Measurements from ENCODE around the gene FOXK2. TPM values are rescaled to one million over a fixed set of nuclear protein-coding genes. Genes with fewer than 3 reads are reported as not detected.

The FOXK2 gene
- total RNA-seq, 1 experiment from 2014 or later: 107 TPM

DNA sequence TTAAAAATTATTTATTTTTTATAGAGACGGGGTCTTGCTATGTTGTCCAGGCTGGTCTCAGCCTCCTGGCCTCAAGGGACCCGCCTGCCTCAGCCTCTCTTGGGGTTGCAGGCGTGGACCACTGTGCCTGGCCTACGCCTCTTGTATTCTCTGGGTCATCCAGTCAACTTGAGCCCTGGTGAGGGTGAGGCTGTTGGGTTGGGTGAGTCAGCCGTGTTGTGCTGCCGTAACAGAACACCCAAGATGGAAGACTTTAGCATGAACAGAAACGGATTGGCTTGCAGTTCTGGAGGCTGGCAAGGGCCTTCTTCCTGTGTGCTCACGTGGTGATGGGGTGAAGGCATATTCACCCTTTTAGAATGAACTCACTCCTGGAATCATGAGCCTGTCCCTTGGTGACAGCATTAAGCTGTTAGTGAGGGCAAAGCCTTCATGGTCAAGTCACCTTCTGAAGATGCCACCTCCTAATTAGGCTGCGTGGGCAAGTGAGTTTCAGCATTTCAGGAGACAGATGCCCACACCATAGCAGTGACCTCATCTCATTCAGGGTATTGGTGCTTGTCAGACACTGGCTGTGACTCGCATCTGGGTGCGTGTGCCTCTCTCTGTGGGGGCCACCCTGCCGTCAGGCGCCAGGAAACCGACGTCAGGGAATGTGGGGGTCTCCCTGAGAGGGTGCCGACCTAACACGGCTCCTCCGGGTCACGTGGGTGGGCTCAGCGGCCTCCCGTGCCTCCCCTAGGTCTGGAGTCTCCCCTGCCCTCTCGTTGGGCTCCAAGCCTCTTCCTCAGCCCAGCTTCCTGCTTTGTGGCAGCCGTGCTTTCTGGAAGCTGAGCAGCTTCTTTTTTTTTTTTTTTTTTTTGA is 79.0 kb downstream of the FOXK2 start:
- H3K27ac ChIP-seq (ENCODE audit: low read depth, low read length, poor library complexity, severe bottlenecking): peak overlapping the region; percentile 7
- peaks cover 5% of the 10 kb centered on the region for H3K4me1 ChIP-seq (ENCODE audit: insufficient read depth, low read length, poor library complexity, severe bottlenecking)
- intact Hi-C loops (cut with micrococcal nuclease; ENCODE audit: unreplicated experiment): no loop called here
- no TSS peak for BruUV-seq (replicated peaks)
- no peaks in the 10 kb centered on the region for H3K27me3 ChIP-seq (replicated peaks; ENCODE audit: insufficient read depth, low read depth, low read length, poor library complexity)
- DNase-seq (ENCODE audit: low spot score): no peak
- ChIA-PET POLR2A (ENCODE audit: low non-redundant PET) (no interaction called here), CTCF (no interaction called here)
- no peak for TF ChIP-seq EZH2 (IDR thresholded peaks at IDR 0.05; ENCODE audit: borderline replicate concordance, low read depth, low read length, poor library complexity, severe bottlenecking)
- TF ChIP-seq, protein P1, sequence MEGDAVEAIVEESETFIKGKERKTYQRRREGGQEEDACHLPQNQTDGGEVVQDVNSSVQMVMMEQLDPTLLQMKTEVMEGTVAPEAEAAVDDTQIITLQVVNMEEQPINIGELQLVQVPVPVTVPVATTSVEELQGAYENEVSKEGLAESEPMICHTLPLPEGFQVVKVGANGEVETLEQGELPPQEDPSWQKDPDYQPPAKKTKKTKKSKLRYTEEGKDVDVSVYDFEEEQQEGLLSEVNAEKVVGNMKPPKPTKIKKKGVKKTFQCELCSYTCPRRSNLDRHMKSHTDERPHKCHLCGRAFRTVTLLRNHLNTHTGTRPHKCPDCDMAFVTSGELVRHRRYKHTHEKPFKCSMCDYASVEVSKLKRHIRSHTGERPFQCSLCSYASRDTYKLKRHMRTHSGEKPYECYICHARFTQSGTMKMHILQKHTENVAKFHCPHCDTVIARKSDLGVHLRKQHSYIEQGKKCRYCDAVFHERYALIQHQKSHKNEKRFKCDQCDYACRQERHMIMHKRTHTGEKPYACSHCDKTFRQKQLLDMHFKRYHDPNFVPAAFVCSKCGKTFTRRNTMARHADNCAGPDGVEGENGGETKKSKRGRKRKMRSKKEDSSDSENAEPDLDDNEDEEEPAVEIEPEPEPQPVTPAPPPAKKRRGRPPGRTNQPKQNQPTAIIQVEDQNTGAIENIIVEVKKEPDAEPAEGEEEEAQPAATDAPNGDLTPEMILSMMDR (conservative IDR thresholded peaks at IDR 0.05; ENCODE audit: low read depth, low read length): no peak
- H3K4me3 ChIP-seq (ENCODE audit: low read depth, low read length, poor library complexity, severe bottlenecking): no peak overlapping the region
- H3K36me3 ChIP-seq (ENCODE audit: insufficient read depth, low read length, poor library complexity, severe bottlenecking): peaks cover 79% of the 10 kb centered on the region
- no peaks in the 10 kb centered on the region for H3K9me3 ChIP-seq (ENCODE audit: low read depth, low read length, poor library complexity, severe bottlenecking)

- BruUV-seq (replicated peaks): no TSS peak
- Histone ChIP-seq H3K27ac (ENCODE audit: low read depth, low read length, poor library complexity, severe bottlenecking) (no peak overlapping the region), H3K4me1 (ENCODE audit: insufficient read depth, low read length, poor library complexity, severe bottlenecking) (peaks cover 4% of the 10 kb centered on the region), H3K9me3 (ENCODE audit: low read depth, low read length, poor library complexity, severe bottlenecking) (no peaks in the 10 kb centered on the region), H3K36me3 (ENCODE audit: insufficient read depth, low read length, poor library complexity, severe bottlenecking) (peaks cover 88% of the 10 kb centered on the region), H3K4me3 (ENCODE audit: low read depth, low read length, poor library complexity, severe bottlenecking) (no peak overlapping the region), H3K27me3 (replicated peaks; ENCODE audit: insufficient read depth, low read depth, low read length, poor library complexity) (no peaks in the 10 kb centered on the region)
- CTCF ChIA-PET: no interaction called here
- POLR2A ChIA-PET (ENCODE audit: low non-redundant PET): no interaction called here
- intact Hi-C loops (cut with micrococcal nuclease; ENCODE audit: unreplicated experiment): no loop called here
- no peak for DNase-seq (ENCODE audit: low spot score)
- TF ChIP-seq EZH2 (IDR thresholded peaks at IDR 0.05; ENCODE audit: borderline replicate concordance, low read depth, low read length, poor library complexity, severe bottlenecking): no peak
Observed at GRCh38 chr17:82599674-82600661, 80.4 kb downstream of the FOXK2 start.

- TF ChIP-seq EZH2 (IDR thresholded peaks at IDR 0.05; ENCODE audit: borderline replicate concordance, low read depth, low read length, poor library complexity, severe bottlenecking): no peak
- H3K27ac ChIP-seq (ENCODE audit: low read depth, low read length, poor library complexity, severe bottlenecking): no peak overlapping the region
- ChIA-PET CTCF (no interaction called here), POLR2A (ENCODE audit: low non-redundant PET) (no interaction called here)
- no TSS peak for BruUV-seq (replicated peaks)
- no peaks in the 10 kb centered on the region for H3K27me3 ChIP-seq (replicated peaks; ENCODE audit: insufficient read depth, low read depth, low read length, poor library complexity)
- H3K4me3 ChIP-seq (ENCODE audit: low read depth, low read length, poor library complexity, severe bottlenecking): no peak overlapping the region
- intact Hi-C loops (cut with micrococcal nuclease; ENCODE audit: unreplicated experiment): no loop called here
- DNase-seq (ENCODE audit: low spot score): no peak
- H3K9me3 ChIP-seq (ENCODE audit: low read depth, low read length, poor library complexity, severe bottlenecking): no peaks in the 10 kb centered on the region
- H3K36me3 ChIP-seq (ENCODE audit: insufficient read depth, low read length, poor library complexity, severe bottlenecking): peaks cover 88% of the 10 kb centered on the region
- H3K4me1 ChIP-seq (ENCODE audit: insufficient read depth, low read length, poor library complexity, severe bottlenecking): peaks cover 4% of the 10 kb centered on the region
Observed at GRCh38 chr17:82600731-82601446, 81.4 kb downstream of the FOXK2 start.
